DND-41 (cell line): ENCODE measurements around the gene PHLDA1.

Experiments used
- ATAC-seq: fragments of 200-7000 bp; cut with Tn5 transposase; 3 replicates; pipeline ENCODE4 v1.9.1; 2021; ENCODE audit warnings: low read depth; ENCODE audit not compliant: insufficient read depth
- DNase-seq: peaks from one replicate; pipeline ENCODE4 v3.0.0-alpha.2; 2020
- H2AFZ ChIP-seq: 2 replicates; pipeline ENCODE4 v1.6.0; 2012; ENCODE audit warnings: low read depth, low read length
- H3K27ac ChIP-seq: 2 replicates; pipeline ENCODE4 v1.5.1; 2012; ENCODE audit warnings: low read length, inconsistent platforms
- H3K27me3 ChIP-seq: fragments of 200-600 bp; sonication (generic); 2 replicates; pipeline ENCODE4 v1.6.0; 2012; ENCODE audit warnings: low read length, mild to moderate bottlenecking, inconsistent platforms; ENCODE audit not compliant: insufficient read depth, poor library complexity
- H3K36me3 ChIP-seq: 2 replicates; pipeline ENCODE4 v1.5.1; 2012; ENCODE audit warnings: low read length, inconsistent platforms; ENCODE audit not compliant: insufficient read depth
- H3K4me1 ChIP-seq: 2 replicates; pipeline ENCODE4 v1.5.1; 2012; ENCODE audit warnings: mild to moderate bottlenecking, low read length; ENCODE audit not compliant: insufficient read depth
- H3K4me2 ChIP-seq: 2 replicates; pipeline ENCODE4 v1.6.0; 2012; ENCODE audit warnings: mild to moderate bottlenecking, moderate library complexity, low read length, inconsistent platforms; ENCODE audit not compliant: insufficient read depth
- H3K4me3 ChIP-seq, 2 experiments: fragments of 200-600 bp in 1 of 2; shearing (Covaris generic) in 1 of 2; 2 replicates each; pipeline ENCODE4 v1.5.1; 2012 to 2016; ENCODE audit warnings: inconsistent platforms in 2 of 2, low read length in 2 of 2, mild to moderate bottlenecking in 2 of 2, low read depth in 1 of 2, moderate library complexity in 1 of 2
- H3K79me2 ChIP-seq: 2 replicates; pipeline ENCODE4 v1.6.0; 2012; ENCODE audit warnings: low read length, inconsistent platforms; ENCODE audit not compliant: insufficient read depth
- H3K9ac ChIP-seq: 2 replicates; pipeline ENCODE4 v1.6.0; 2012; ENCODE audit warnings: low read depth, mild to moderate bottlenecking, inconsistent platforms, low read length, moderate library complexity
- H3K9me3 ChIP-seq: 2 replicates; pipeline ENCODE4 v1.5.1; 2012; ENCODE audit warnings: low read length, moderate library complexity, mild to moderate bottlenecking, inconsistent platforms; ENCODE audit not compliant: insufficient read depth, severe bottlenecking
- H4K20me1 ChIP-seq: 2 replicates; pipeline ENCODE4 v1.6.0; 2012; ENCODE audit warnings: low read length; ENCODE audit not compliant: insufficient read depth
- EZH2 ChIP-seq: IDR thresholded peaks from 3 replicates; pipeline ENCODE4 v1.6.1; 2012; ENCODE audit warnings: borderline replicate concordance, low read depth, mild to moderate bottlenecking, moderate library complexity, low read length, inconsistent platforms; ENCODE audit not compliant: severe bottlenecking
- TF ChIP-seq, protein P1 (sequence below): IDR thresholded peaks from 2 replicates; pipeline ENCODE4 v1.5.1; 2012; ENCODE audit warnings: borderline replicate concordance, low read length, moderate library complexity, mild to moderate bottlenecking; ENCODE audit not compliant: poor library complexity, severe bottlenecking; ENCODE audit errors: extremely low read depth

PHLDA1 gene

DNA sequence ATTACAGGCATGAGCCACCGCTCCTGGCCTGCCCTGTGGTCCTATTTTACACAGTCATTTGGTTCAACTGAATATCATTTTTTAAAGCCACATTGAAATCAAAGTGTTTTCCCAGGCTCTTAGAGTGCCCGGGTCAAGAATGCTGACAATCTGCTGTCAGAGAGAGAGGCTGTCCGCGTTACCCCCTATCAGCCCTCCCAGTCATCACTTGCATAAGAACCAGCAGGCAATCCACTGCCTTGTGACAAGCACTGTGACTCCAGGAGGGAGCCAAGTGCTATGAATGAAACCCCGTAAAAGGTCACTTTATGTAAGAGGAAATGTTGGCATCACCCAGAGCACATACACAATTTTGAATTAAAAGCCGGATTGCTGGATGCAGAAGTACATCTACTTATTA lies 13.5 kb downstream of the PHLDA1 start:
- TF ChIP-seq, protein P1, sequence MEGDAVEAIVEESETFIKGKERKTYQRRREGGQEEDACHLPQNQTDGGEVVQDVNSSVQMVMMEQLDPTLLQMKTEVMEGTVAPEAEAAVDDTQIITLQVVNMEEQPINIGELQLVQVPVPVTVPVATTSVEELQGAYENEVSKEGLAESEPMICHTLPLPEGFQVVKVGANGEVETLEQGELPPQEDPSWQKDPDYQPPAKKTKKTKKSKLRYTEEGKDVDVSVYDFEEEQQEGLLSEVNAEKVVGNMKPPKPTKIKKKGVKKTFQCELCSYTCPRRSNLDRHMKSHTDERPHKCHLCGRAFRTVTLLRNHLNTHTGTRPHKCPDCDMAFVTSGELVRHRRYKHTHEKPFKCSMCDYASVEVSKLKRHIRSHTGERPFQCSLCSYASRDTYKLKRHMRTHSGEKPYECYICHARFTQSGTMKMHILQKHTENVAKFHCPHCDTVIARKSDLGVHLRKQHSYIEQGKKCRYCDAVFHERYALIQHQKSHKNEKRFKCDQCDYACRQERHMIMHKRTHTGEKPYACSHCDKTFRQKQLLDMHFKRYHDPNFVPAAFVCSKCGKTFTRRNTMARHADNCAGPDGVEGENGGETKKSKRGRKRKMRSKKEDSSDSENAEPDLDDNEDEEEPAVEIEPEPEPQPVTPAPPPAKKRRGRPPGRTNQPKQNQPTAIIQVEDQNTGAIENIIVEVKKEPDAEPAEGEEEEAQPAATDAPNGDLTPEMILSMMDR = no peak
- no peak for TF ChIP-seq EZH2
- ATAC-seq = no peak
- Histone ChIP-seq H3K4me3 (no peak overlapping the region), H3K4me2 (no peak overlapping the region), H3K27me3 (no peaks in the 10 kb centered on the region), H3K4me1 (peaks cover 27% of the 10 kb centered on the region), H3K9me3 (no peaks in the 10 kb centered on the region), H3K27ac (no peak overlapping the region), H3K36me3 (no peaks in the 10 kb centered on the region), H3K9ac (no peak overlapping the region), H2AFZ (no peak overlapping the region), H4K20me1 (no peaks in the 10 kb centered on the region), H3K79me2 (no peaks in the 10 kb centered on the region)
- no peak for DNase-seq

DNA sequence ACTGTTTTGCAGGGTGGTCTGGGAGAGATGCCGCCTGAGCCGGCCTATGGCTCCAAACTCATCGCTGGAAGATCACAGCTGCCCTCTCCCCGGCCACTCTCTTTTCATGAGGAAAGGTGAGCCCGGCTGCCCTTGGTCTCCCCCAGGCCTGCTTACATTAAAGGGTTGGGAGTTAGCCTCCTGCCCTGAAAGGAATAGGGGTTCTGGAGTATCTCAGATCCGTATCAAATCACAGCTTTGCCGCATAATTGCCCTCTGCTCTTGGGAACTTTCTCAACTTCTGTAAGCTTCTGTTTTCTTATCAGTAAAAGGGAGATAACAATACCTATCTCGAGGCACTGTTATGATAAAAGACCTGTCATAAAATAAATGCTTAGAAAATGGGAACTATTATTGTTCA lies 17.6 kb downstream of the PHLDA1 start:
- Histone ChIP-seq H3K9me3 (no peaks in the 10 kb centered on the region), H3K36me3 (no peaks in the 10 kb centered on the region), H3K4me3 (no peak overlapping the region), H3K4me2 (no peak overlapping the region), H2AFZ (no peak overlapping the region), H3K27ac (no peak overlapping the region), H3K79me2 (no peaks in the 10 kb centered on the region), H4K20me1 (no peaks in the 10 kb centered on the region), H3K27me3 (no peaks in the 10 kb centered on the region), H3K9ac (no peak overlapping the region), H3K4me1 (no peaks in the 10 kb centered on the region)
- DNase-seq = no peak
- no peak for ATAC-seq
- no peak for TF ChIP-seq EZH2
- TF ChIP-seq, protein P1 = no peak

DNA sequence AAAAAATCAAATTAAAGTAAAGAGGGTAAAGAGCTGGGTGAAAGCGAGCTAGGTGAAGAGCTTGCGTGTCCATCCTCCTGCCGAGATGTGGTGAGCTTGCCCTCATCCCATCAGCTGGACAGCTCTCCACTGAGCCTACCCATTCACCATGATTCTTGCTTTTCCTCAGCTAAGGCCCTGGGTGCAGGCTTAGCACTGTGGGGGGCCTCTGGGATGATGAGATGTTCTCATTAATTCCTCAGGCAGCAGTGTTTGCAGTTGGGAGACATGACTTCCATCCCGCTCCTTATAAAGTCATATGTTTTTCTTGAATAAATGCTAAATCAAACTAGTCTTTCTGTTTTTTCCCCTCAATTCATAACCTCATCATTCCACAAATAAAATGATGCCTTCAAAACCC lies 18.0 kb downstream of the PHLDA1 start:
- Histone ChIP-seq H3K9ac (no peak overlapping the region), H3K27me3 (no peaks in the 10 kb centered on the region), H3K4me2 (no peak overlapping the region), H3K27ac (no peak overlapping the region), H3K79me2 (no peaks in the 10 kb centered on the region), H3K4me3 (no peak overlapping the region), H2AFZ (no peak overlapping the region), H4K20me1 (no peaks in the 10 kb centered on the region), H3K9me3 (no peaks in the 10 kb centered on the region), H3K4me1 (no peaks in the 10 kb centered on the region), H3K36me3 (no peaks in the 10 kb centered on the region)
- ATAC-seq (no peak), DNase-seq (no peak)
- TF ChIP-seq EZH2 = no peak
- TF ChIP-seq, protein P1 = no peak

DNA sequence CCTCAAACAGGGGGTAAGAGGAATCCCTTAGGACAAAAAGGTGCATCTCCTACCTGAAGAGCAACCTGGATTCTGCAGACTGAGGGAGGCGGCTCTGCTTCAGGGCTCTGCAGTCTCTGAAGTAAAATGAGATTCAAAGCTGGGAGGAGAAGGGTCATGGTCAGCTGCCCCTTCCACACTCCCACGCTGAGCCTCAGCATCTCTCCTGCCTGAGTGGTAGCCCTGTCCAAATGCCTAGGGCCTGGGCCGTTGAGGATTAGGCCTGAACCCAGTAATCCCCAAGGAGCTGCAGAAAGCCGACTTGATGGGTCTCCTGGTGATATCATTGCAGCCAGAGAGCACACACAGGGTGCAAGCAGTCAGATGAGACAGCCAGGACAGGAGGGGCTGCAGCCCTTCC lies 18.9 kb downstream of the PHLDA1 start:
- Histone ChIP-seq H3K27ac (no peak overlapping the region), H3K4me2 (no peak overlapping the region), H3K9ac (no peak overlapping the region), H4K20me1 (no peaks in the 10 kb centered on the region), H3K4me1 (no peaks in the 10 kb centered on the region), H3K4me3 (no peak overlapping the region), H2AFZ (no peak overlapping the region), H3K79me2 (no peaks in the 10 kb centered on the region), H3K36me3 (no peaks in the 10 kb centered on the region), H3K9me3 (no peaks in the 10 kb centered on the region), H3K27me3 (no peaks in the 10 kb centered on the region)
- no peak for DNase-seq
- no peak for ATAC-seq
- TF ChIP-seq, protein P1 = no peak
- TF ChIP-seq EZH2 = no peak
